Muscle layer of colon (tissue), 2 donors: ENCODE data around the gene NEURL2.

Experiments
- H3K27ac ChIP-seq: one replicate; pipeline ENCODE4 v1.7.0; 2013; ENCODE audit warnings: low read depth, mild to moderate bottlenecking, low read length, moderate library complexity
- H3K27me3 ChIP-seq, 2 donors: one replicate each; pipeline ENCODE4 v1.7.0; 2013; ENCODE audit warnings: low read length in 2 of 2, mild to moderate bottlenecking in 2 of 2; ENCODE audit not compliant: insufficient read depth in 2 of 2, control insufficient read depth in 1 of 2
- H3K36me3 ChIP-seq: one replicate; pipeline ENCODE4 v1.7.0; 2013; ENCODE audit warnings: mild to moderate bottlenecking, low read length; ENCODE audit not compliant: insufficient read depth
- H3K4me1 ChIP-seq: one replicate; pipeline ENCODE4 v1.7.0; 2013; ENCODE audit warnings: mild to moderate bottlenecking, low read length; ENCODE audit not compliant: insufficient read depth
- H3K4me3 ChIP-seq, 2 donors: one replicate each; pipeline ENCODE4 v1.7.0; 2013; ENCODE audit warnings: low read length in 2 of 2, low read depth in 1 of 2, mild to moderate bottlenecking in 1 of 2, moderate library complexity in 1 of 2
- H3K9ac ChIP-seq: one replicate; pipeline ENCODE4 v1.7.0; 2013; ENCODE audit warnings: low read length
- H3K9me3 ChIP-seq: one replicate; pipeline ENCODE4 v1.7.0; 2013; ENCODE audit warnings: mild to moderate bottlenecking, low read length
- donor health status: abdominal sarcoma.
- donor health status: Adenocarcinoma of cecum.

The NEURL2 gene

DNA sequence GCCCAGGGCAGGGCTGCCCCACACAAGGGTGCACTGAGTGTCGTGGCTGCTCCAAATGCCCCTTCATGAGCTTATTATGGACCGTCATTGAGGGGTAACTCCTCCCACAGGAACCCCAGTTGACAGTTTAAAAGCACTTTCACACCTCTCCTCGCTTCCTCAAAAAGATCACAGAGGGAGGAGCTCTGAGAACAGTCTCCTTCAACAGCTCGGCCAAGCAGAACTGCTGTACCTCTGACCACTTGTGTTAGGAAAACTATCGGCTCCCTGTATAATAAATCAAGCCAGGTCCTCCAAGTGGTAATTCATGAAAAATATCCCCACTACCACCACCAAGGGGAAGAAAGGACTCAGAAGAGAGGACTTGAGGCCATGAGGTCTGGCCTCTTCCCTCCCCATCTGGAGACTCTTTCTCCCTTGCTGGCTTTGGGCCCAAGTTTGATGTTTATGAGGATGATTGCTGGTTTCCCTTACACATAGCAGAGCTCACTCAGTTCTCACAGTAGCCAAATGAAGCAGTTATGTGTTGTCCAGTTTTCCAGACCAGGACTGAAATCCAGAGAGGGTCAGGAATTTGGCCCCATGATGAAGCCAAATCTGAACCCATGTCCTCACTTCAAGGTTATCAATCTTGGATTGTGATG lies 48.7 kb downstream of the NEURL2 start:
- no peaks in the 10 kb centered on the region for H3K27me3 ChIP-seq
- peaks cover 52% of the 10 kb centered on the region for H3K36me3 ChIP-seq
- peak overlapping the region; percentile 13 for H3K27ac ChIP-seq
- no peaks in the 10 kb centered on the region for H3K9me3 ChIP-seq
- peak overlapping the region in 1 of 2 donors; percentile 9 for H3K4me3 ChIP-seq
- H3K9ac ChIP-seq: no peak overlapping the region
- peaks cover 39% of the 10 kb centered on the region for H3K4me1 ChIP-seq

DNA sequence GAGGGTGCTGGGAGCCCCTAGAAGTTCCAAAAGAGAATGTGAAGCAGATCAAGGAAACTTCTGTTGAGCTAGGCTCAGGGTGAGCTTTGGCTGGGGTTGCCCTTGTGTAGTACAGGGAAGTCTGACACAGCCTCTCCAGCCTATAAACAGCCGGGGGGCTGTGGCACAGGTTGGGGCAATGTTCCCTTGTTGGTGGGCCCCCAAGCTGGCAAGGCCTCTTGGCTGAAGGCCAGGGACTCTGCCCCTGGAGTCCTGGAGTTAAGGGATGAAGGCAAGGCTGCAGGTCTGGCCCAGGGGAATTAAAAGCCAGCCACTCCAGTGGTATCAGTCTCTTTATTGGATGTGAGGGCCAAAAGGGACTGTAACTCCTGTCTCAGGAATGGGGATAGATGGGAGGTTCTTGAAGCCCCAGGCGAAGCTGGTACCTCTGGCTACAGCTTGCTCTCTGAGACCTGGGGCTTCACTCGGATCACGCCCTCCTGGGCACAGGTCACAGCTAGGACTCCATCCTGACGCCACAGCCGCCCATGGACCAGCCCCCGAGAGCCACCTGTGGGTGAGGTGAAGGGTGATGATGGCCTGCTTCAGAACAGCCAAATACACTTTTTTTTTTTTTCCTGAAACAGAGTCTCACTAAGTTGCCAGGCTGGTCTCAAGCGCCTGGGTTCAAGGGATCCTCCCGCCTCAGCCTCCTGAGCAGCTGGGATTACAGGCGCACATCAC lies 49.4 kb downstream of the NEURL2 start:
- peaks cover 48% of the 10 kb centered on the region for H3K36me3 ChIP-seq
- H3K27ac ChIP-seq: peak overlapping the region; percentile 13
- no peak overlapping the region for H3K9ac ChIP-seq
- no peaks in the 10 kb centered on the region for H3K9me3 ChIP-seq
- no peaks in the 10 kb centered on the region for H3K27me3 ChIP-seq
- peaks cover 46% of the 10 kb centered on the region for H3K4me1 ChIP-seq
- peak overlapping the region in 1 of 2 donors; percentile 9 for H3K4me3 ChIP-seq

DNA sequence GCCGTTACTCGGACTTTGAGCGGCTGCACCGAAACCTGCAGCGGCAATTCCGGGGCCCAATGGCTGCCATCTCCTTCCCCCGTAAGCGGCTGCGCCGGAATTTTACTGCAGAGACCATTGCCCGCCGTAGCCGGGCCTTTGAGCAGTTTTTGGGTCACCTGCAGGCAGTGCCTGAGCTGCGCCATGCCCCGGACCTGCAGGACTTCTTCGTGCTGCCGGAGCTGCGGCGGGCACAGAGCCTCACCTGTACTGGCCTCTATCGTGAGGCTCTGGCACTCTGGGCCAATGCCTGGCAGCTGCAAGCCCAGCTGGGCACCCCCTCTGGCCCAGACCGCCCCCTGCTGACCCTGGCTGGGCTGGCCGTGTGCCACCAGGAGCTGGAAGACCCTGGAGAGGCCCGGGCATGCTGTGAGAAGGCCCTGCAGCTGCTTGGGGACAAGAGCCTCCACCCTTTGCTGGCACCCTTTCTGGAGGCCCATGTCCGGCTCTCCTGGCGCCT lies 50.3 kb downstream of the NEURL2 start:
- Histone ChIP-seq H3K36me3 (peaks cover 41% of the 10 kb centered on the region), H3K9me3 (no peaks in the 10 kb centered on the region), H3K27ac (no peak overlapping the region), H3K9ac (no peak overlapping the region), H3K4me3 (no peak overlapping the region), H3K27me3 (no peaks in the 10 kb centered on the region), H3K4me1 (peaks cover 48% of the 10 kb centered on the region)
